ENCODE measurements around the gene STK4.
"Not testable (repeated sequence)": the region's sequence is repeated elsewhere in the genome, so short reads cannot be mapped to it uniquely, and the experiment has no call there.

Gene STK4

GRCh38 chr20:45058168-45058850 lies 92.0 kb downstream of the STK4 start:
- DNase-seq = no peak

- no peak for DNase-seq
Observed at GRCh38 chr20:45059022-45059728, 92.9 kb downstream of the STK4 start.

- no peak for DNase-seq
Observed at GRCh38 chr20:45060294-45060693, 94.0 kb downstream of the STK4 start.

GRCh38 chr20:45061244-45061643 lies 94.9 kb downstream of the STK4 start:
- DNase-seq = no peak

GRCh38 chr20:45063107-45063506 lies 96.8 kb downstream of the STK4 start:
- DNase-seq = not testable (repeated sequence)

- no peak for DNase-seq
Observed at GRCh38 chr20:45064812-45065211, 98.5 kb downstream of the STK4 start.

- no peak for DNase-seq
Observed at GRCh38 chr20:45066372-45066771, 100.1 kb downstream of the STK4 start.

- no peak for DNase-seq
Observed at GRCh38 chr20:45067087-45067486, 100.8 kb downstream of the STK4 start.

- DNase-seq = no peak
Observed at GRCh38 chr20:45067558-45067957, 101.2 kb downstream of the STK4 start.

- no peak for DNase-seq
Observed at GRCh38 chr20:45069261-45069660, 102.9 kb downstream of the STK4 start.

GRCh38 chr20:45070932-45071632 lies 104.8 kb downstream of the STK4 start:
- no peak for DNase-seq

GRCh38 chr20:45072066-45072465 lies 105.8 kb downstream of the STK4 start:
- DNase-seq = no peak

- no peak for DNase-seq
Observed at GRCh38 chr20:45073221-45073620, 106.9 kb downstream of the STK4 start.

- DNase-seq = no peak
Observed at GRCh38 chr20:45077559-45077958, 111.2 kb downstream of the STK4 start.

- peak in 1 of 2 donors; percentile 13 for DNase-seq
Observed at GRCh38 chr20:45080867-45081624, 114.7 kb downstream of the STK4 start.

GRCh38 chr20:45082468-45082867 lies 116.2 kb downstream of the STK4 start:
- no peak for DNase-seq

GRCh38 chr20:45083127-45083526 lies 116.8 kb downstream of the STK4 start:
- DNase-seq = no peak

- DNase-seq = no peak
Observed at GRCh38 chr20:45085289-45085688, 119.0 kb downstream of the STK4 start.

GRCh38 chr20:45085867-45086266 lies 119.6 kb downstream of the STK4 start:
- no peak for DNase-seq

GRCh38 chr20:45087097-45087790 lies 120.9 kb downstream of the STK4 start:
- no peak for DNase-seq

- DNase-seq = no peak
Observed at GRCh38 chr20:45087814-45088213, 121.5 kb downstream of the STK4 start.

GRCh38 chr20:45088247-45088646 lies 121.9 kb downstream of the STK4 start:
- DNase-seq = no peak

- DNase-seq = no peak
Observed at GRCh38 chr20:45090481-45090880, 124.2 kb downstream of the STK4 start.

All from CD4-positive, alpha-beta T cell treated with Interferon alpha-2 for 1 hour (primary cell).